ENCODE results near the gene TOR1AIP2.

- TF ChIP-seq CTCF (IDR thresholded peaks at IDR 0.05; ENCODE audit: low read depth, low read length) = no peak
- no peak for TF ChIP-seq MYC (IDR thresholded peaks at IDR 0.05; ENCODE audit: low read depth, low read length)
These were observed 61.2 kb downstream of the TOR1AIP2 start for GRCh38 chr1:179816196-179816960.
